K562 (cell line): ENCODE results near the gene ST6GALNAC2.

ENCODE experiments used
- CTCF ChIP-seq, 3 experiments: IDR thresholded peaks in 2 of 3; conservative IDR thresholded peaks in 1 of 3; 2 replicates each; pipeline ENCODE4 v1.5.1; 2011 to 2012; ENCODE audit warnings: low read length in 3 of 3, mild to moderate bottlenecking in 3 of 3, control low read depth in 2 of 3, improper control_type of control experiment in 1 of 3, inconsistent platforms in 1 of 3, low read depth in 1 of 3, mixed read lengths in 1 of 3, moderate library complexity in 1 of 3; ENCODE audit not compliant: insufficient read depth in 2 of 3
- EWSR1 ChIP-seq: fragments of 450-650 bp; IDR thresholded peaks from 2 replicates; pipeline ENCODE4 v1.6.1; 2018; ENCODE audit warnings: borderline replicate concordance, mild to moderate bottlenecking, low read depth, moderate library complexity; ENCODE audit not compliant: partially characterized antibody
- EZH2 ChIP-seq: IDR thresholded peaks from 2 replicates; pipeline ENCODE4 v1.6.1; 2012; ENCODE audit warnings: low read depth, mild to moderate bottlenecking, inconsistent platforms, low read length, borderline replicate concordance
- HSF4 ChIP-seq: fragments of 250-450 bp; sonication (Bioruptor Pico); IDR thresholded peaks from 2 replicates; pipeline ENCODE4 v2.1.2; 2022; ENCODE audit warnings: mild to moderate bottlenecking, moderate library complexity, borderline replicate concordance
- MAZ ChIP-seq, 2 experiments: fragments of 450-650 bp in 1 of 2; sonication (generic) in 1 of 2; formaldehyde crosslinking; IDR thresholded peaks in 1 of 2; conservative IDR thresholded peaks in 1 of 2; 2 replicates each; pipeline versions ENCODE4 v1.4.0 to v1.5.0; 2020; ENCODE audit warnings: mild to moderate bottlenecking in 1 of 2, missing genetic modification reagents in 1 of 2
- NFRKB ChIP-seq: fragments of 450-650 bp; IDR thresholded peaks from 2 replicates; pipeline ENCODE4 v1.6.1; 2016; ENCODE audit warnings: low read depth
- POLR2A ChIP-seq: fragments of 450-650 bp; conservative IDR thresholded peaks from 2 replicates; pipeline ENCODE4 v1.6.1; 2016
- TARDBP ChIP-seq: fragments of 450-650 bp; IDR thresholded peaks from 2 replicates; pipeline ENCODE4 v1.6.1; 2016
- TCF7 ChIP-seq: sonication (generic); IDR thresholded peaks from 2 replicates; pipeline ENCODE4 v1.6.1; 2016; ENCODE audit warnings: antibody characterized with exemption, borderline replicate concordance
- TF ChIP-seq, protein P1 (sequence below): fragments of 250-450 bp; sonication (Bioruptor Pico); IDR thresholded peaks from 2 replicates; pipeline ENCODE4 v1.4.0; 2020; ENCODE audit warnings: mild to moderate bottlenecking

DNA sequence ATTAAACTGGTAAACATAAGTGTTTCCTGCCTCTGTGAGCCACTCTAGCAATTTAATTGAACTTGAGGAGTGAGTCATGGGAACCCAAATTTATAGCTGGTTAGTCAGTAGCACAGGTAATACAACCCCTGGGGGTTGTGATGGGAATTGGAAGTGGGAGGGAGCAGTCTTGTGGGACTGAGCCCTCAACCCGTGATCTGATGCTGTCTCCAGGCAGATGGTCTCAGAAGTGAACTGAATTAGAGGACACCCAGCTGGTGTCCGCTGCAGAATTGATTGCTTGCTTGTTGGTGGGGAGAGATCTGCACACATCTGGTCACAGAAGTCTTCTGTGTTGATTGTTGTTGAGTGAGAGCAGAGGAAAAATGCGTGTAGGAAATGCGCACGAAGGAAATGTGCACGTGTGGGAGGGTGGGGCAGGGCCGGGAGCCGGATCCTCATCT is 7.7 kb upstream of the ST6GALNAC2 start:
- TF ChIP-seq HSF4 (CRISPR knock-in tag) (no peak), TARDBP (no peak), CTCF (IDR thresholded peaks at IDR 0.05 in 2 of 3, conservative IDR thresholded peaks at IDR 0.05 in 1 of 3; ENCODE audit: insufficient read depth in 2 of 3, low read depth in 1 of 3, low read length in 3 of 3) (no peak), MAZ (CRISPR knock-in tag; conservative IDR thresholded peaks at IDR 0.05 in 1 of 2, IDR thresholded peaks at IDR 0.05 in 1 of 2) (no peak), EZH2 (no peak), NFRKB (no peak), POLR2A (no peak), EWSR1 (no peak), TCF7 (no peak)
- TF ChIP-seq, protein P1, sequence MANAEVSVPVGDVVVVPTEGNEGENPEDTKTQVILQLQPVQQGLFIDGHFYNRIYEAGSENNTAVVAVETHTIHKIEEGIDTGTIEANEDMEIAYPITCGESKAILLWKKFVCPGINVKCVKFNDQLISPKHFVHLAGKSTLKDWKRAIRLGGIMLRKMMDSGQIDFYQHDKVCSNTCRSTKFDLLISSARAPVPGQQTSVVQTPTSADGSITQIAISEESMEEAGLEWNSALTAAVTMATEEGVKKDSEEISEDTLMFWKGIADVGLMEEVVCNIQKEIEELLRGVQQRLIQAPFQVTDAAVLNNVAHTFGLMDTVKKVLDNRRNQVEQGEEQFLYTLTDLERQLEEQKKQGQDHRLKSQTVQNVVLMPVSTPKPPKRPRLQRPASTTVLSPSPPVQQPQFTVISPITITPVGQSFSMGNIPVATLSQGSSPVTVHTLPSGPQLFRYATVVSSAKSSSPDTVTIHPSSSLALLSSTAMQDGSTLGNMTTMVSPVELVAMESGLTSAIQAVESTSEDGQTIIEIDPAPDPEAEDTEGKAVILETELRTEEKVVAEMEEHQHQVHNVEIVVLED, result no peak
